ENCODE data around the gene FYN. TPM values are rescaled to one million over a fixed set of nuclear protein-coding genes. Genes with fewer than 3 reads are reported as not detected.

FYN gene
- total RNA-seq, 4 donors from 2014 or later, result 143 to 219 (median 165) TPM

GRCh38 chr6:111653979-111654378, 219.3 kb downstream of the FYN start:
- WGBS, 2 donors, result 79 to 80% methylated on average over 2 of the region's 2 CpGs
- no peak overlapping the region for H3K27ac ChIP-seq

GRCh38 chr6:111653434-111653833, 219.8 kb downstream of the FYN start:
- no peak for DNase-seq (ENCODE audit: low spot score in 2 of 2)
- H3K36me3 ChIP-seq, result no peaks in the 10 kb centered on the region
- no peak overlapping the region for H3K4me3 ChIP-seq
- H3K4me1 ChIP-seq, result peaks cover 0 to 11% (median 0%) of the 10 kb centered on the region in 4 donors
- TF ChIP-seq CTCF (IDR thresholded peaks at IDR 0.05), result no peak
- TF ChIP-seq POLR2A (IDR thresholded peaks at IDR 0.05), result no peak
- no peak for TF ChIP-seq EP300 (IDR thresholded peaks at IDR 0.05)
- 89 to 100% methylated on average over 1 of the region's 1 CpG for WGBS, 2 donors
- H3K27ac ChIP-seq, result no peak overlapping the region
- H3K9me3 ChIP-seq, result no peaks in the 10 kb centered on the region
- H3K27me3 ChIP-seq, result no peaks in the 10 kb centered on the region

More at GRCh38 chr6:111653979-111654378, 219.3 kb downstream of the FYN start:
- no peak overlapping the region for H3K4me3 ChIP-seq
- no peaks in the 10 kb centered on the region for H3K9me3 ChIP-seq
- H3K36me3 ChIP-seq, result no peaks in the 10 kb centered on the region
- no peak for TF ChIP-seq CTCF (IDR thresholded peaks at IDR 0.05)
- no peak for TF ChIP-seq EP300 (IDR thresholded peaks at IDR 0.05)
- no peak for TF ChIP-seq POLR2A (IDR thresholded peaks at IDR 0.05)
- peaks cover 0 to 16% (median 0%) of the 10 kb centered on the region in 4 donors for H3K4me1 ChIP-seq
- H3K27me3 ChIP-seq, result no peaks in the 10 kb centered on the region
- no peak for DNase-seq (ENCODE audit: low spot score in 2 of 2)

GRCh38 chr6:111652156-111652555, 221.1 kb downstream of the FYN start:
- no peaks in the 10 kb centered on the region for H3K27me3 ChIP-seq
- no peak for TF ChIP-seq CTCF (IDR thresholded peaks at IDR 0.05)
- TF ChIP-seq EP300 (IDR thresholded peaks at IDR 0.05), result no peak
- no peak for TF ChIP-seq POLR2A (IDR thresholded peaks at IDR 0.05)
- WGBS, 2 donors, result 97 to 98% methylated on average over 5 of the region's 5 CpGs
- H3K36me3 ChIP-seq, result no peaks in the 10 kb centered on the region
- DNase-seq (ENCODE audit: low spot score in 2 of 2), result no peak
- H3K9me3 ChIP-seq, result no peaks in the 10 kb centered on the region
- H3K4me1 ChIP-seq, result peaks cover 0 to 5% (median 0%) of the 10 kb centered on the region in 4 donors
- no peak overlapping the region for H3K27ac ChIP-seq
- no peak overlapping the region for H3K4me3 ChIP-seq

- Histone ChIP-seq H3K4me1 (peaks cover 0 to 9% (median 0%) of the 10 kb centered on the region in 4 donors), H3K36me3 (no peaks in the 10 kb centered on the region), H3K9me3 (no peaks in the 10 kb centered on the region), H3K27me3 (no peaks in the 10 kb centered on the region), H3K4me3 (no peak overlapping the region), H3K27ac (no peak overlapping the region)
- TF ChIP-seq POLR2A (IDR thresholded peaks at IDR 0.05) (no peak), CTCF (IDR thresholded peaks at IDR 0.05) (no peak), EP300 (IDR thresholded peaks at IDR 0.05) (no peak)
- 86 to 94% methylated on average over 13 of the region's 13 CpGs for WGBS, 2 donors
- DNase-seq (ENCODE audit: low spot score in 2 of 2), result no peak
Observed at GRCh38 chr6:111651185-111652034, 221.8 kb downstream of the FYN start.

- Histone ChIP-seq H3K27ac (no peak overlapping the region), H3K4me3 (no peak overlapping the region), H3K9me3 (no peaks in the 10 kb centered on the region), H3K36me3 (peaks cover 0 to 6% (median 0%) of the 10 kb centered on the region in 3 donors), H3K4me1 (peaks cover 0 to 9% (median 0%) of the 10 kb centered on the region in 4 donors), H3K27me3 (no peaks in the 10 kb centered on the region)
- no peak for DNase-seq (ENCODE audit: low spot score in 2 of 2)
- TF ChIP-seq CTCF (IDR thresholded peaks at IDR 0.05), result no peak
- TF ChIP-seq POLR2A (IDR thresholded peaks at IDR 0.05), result no peak
- no peak for TF ChIP-seq EP300 (IDR thresholded peaks at IDR 0.05)
- 75 to 82% methylated on average over 9 of the region's 9 CpGs for WGBS, 2 donors
Observed at GRCh38 chr6:111650049-111650448, 223.2 kb downstream of the FYN start.

Measured in tibial nerve (tissue), 4 donors.